Fibroblast of skin of abdomen (primary cell): ENCODE data around the gene COL18A1.
"Not testable (repeated sequence)": the region's sequence is repeated elsewhere in the genome, so short reads cannot be mapped to it uniquely, and the experiment has no call there.

ENCODE experiments used
- DNase-seq: peaks from one replicate; pipeline ENCODE4 v3.0.0-alpha.2; 2013

The COL18A1 gene

GRCh38 chr21:45367402-45368351, 37.3 kb upstream of the COL18A1 start:
- no peak for DNase-seq

DNA sequence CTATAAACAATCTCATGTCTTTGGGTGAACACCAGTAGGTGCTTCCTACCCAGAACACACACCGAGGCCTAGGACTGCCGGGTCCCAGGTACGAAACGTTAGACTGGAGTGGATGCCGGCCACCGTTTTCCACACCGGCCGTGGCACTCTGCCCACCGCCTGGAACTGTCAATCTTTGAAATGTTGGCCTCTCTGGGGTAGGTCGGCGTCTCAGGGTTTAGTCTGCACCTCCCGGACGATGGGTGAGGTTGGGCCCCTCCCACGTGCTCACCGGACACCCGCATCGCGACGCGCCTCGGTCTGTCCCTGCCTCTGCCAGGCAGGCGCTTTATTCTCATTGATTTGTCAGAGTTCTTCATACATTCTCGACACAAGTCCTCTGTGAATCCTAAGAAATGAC, 35.9 kb upstream of the COL18A1 start:
- DNase-seq: not testable (repeated sequence)

DNA sequence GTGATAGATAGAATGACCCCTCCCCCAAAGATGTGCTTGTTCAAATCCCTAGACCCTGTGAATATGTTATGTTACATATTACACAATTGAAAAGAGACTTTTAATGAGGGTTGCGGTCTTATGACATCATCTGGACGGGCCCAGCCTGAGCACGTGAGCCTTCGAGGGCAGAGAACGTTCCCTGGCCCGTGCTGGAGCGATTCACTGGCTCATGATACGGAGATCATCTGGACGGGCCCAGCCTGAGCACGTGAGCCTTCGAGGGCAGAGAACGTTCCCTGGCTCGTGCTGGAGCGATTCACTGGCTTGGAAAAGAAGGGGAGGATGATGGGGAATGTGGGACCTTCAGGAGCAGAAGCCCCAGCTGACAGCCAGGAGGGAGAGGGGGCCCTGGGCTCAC, 34.4 kb upstream of the COL18A1 start:
- DNase-seq: no peak

DNA sequence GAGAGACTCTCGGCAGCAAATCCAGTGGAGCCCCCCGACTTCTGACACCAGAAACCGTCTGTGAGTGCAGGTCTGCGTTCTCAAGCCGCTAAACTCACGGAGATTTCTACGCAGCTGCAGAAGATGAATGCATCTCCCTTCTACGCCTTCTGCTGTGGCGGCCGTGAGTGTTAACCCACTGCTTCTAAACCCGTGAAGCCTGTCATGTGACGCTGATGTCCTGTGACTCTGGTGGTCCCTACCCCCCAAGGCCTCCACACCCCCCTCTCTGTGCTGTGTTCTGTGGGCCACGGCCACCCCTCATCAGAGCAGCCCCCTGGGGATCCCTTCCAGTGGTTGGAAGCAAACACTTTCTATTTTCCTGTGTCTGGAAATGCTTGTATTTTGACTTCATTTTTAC, 33.9 kb upstream of the COL18A1 start:
- DNase-seq: no peak

DNA sequence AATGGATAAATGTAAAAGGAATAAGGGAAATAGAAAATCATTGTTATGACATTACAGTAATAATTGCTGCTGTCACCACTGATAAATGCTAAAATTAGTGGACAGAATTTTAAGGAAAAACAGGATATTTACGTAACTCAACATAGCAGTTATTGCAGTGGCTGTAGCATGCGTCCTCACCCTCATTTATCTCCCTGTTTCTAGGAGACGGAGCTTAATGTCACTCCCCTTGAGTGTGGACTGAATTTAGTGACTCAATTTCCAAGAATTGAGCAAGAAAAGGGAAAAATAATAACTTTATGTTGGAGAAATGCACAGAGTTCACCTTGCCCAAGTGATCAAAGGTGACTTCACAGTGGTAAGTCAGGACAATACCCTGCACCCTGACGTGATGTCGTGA, 33.3 kb upstream of the COL18A1 start:
- DNase-seq: no peak

DNA sequence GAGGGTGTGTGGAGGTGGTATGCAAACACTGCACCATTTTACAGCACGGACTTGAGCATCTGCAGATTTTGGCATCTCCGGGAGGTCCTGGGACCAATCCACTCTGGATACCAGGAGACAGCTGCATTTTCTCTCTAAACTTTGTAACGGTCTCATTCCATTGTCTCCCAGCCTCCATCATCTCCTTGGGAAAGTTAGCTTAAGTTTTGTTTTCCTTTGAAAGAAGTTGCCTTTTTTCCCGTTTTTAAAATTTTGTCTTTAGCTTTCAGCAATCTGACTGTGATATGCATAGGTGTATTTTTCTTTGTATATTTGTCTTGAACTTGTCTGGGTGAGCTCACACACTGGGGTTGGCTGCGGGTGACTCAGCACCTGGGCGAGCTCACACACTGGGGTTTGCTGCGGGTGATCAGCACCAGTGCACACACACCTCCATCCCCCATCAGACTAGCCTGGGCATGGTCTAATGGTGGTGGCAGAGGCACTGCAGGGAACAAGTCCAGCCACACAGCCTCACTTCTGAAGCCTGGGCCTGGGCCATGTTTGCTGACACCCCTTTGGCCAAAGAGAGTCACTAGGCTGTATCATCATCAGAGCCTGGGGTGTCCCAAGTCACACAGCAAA, 32.1 kb upstream of the COL18A1 start:
- DNase-seq: no peak

- DNase-seq: no peak
These were observed 30.8 kb upstream of the COL18A1 start for GRCh38 chr21:45373991-45374816.

GRCh38 chr21:45374826-45375455, 30.0 kb upstream of the COL18A1 start:
- no peak for DNase-seq

- DNase-seq: no peak
These were observed 28.3 kb upstream of the COL18A1 start for GRCh38 chr21:45376459-45377324.

GRCh38 chr21:45377325-45377709, 27.6 kb upstream of the COL18A1 start:
- DNase-seq: no peak

- no peak for DNase-seq
These were observed 27.1 kb upstream of the COL18A1 start for GRCh38 chr21:45377866-45378257.

- peak; percentile 22 for DNase-seq
These were observed 26.6 kb upstream of the COL18A1 start for GRCh38 chr21:45378258-45378966.

DNA sequence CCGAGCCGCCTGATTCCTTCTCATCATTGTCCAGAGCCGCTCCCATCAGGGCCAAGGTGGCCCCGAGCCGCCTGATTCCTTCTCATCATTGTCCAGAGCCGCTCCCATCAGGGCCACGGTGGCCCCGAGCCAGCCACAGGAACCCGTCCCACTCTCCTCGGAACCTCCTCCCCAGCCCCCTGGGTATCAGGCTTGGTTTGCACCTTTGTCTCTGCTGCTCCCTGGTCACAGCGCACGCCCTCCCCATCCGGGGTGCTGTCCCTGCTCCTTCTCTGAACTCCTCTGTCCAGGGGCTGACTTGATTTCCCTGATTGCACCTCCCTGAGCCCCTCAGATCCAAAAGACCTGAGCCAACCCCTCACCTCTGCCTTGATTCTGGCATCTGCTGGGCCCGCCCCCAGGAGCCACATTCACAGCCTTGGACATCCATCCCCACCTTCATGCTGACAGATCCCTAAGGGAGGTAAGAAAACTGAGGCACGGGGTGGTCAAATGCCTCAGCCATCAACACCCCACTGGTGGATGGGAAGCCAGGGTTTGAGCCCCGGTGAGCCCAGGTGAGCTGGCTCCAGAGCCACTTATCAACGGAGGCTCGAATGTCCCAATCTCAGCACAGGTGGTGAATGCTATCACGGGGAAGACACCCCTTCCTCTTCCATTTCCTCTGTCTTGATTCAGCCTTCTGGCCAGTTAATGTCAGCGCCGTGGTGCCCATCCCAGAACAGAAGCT, 25.6 kb upstream of the COL18A1 start:
- DNase-seq: no peak

- DNase-seq: no peak
These were observed 25.0 kb upstream of the COL18A1 start for GRCh38 chr21:45379901-45380330.

GRCh38 chr21:45380566-45380965, 24.4 kb upstream of the COL18A1 start:
- no peak for DNase-seq

GRCh38 chr21:45381036-45381787, 23.8 kb upstream of the COL18A1 start:
- no peak for DNase-seq

DNA sequence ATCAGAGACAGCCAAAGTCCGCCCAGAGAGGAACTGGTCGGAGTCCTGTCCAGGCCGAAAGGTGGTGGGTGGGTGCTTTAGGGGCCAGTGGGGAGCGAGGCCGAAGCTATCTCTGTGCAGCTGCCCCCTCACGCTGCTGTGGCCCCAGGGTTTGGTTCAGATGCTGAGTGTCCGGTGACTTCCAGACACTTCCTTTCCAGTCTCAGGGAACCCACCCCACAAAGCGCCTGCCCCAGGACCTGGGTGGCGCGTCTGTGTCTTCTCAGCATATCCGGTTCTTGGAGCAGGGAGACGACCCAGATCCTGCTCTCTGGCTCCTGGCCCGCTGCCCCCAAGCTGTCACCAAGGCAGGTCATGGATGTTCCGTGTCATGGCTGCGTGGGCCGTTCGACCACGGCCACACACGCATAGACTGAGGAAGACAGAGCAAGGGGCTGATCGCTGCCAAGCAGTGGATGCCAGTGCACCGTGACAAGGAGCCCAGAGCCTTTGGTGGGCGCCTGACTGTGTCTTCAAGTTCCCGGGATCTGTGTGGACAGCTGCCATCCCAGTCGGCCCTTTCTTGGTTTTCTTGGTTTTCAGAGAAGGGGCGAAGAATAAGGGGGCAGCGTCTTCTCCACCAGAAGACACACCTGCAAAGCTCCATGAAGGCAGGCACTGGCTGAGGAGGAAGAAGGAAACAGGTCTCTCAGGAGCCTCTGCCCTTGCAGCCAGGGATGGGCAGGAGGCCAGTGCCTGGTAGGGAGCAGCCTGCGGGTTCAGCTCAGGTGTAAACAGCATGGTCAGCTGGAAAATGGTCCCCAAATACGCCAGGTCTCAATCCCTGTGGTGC, 22.9 kb upstream of the COL18A1 start:
- DNase-seq: no peak

DNA sequence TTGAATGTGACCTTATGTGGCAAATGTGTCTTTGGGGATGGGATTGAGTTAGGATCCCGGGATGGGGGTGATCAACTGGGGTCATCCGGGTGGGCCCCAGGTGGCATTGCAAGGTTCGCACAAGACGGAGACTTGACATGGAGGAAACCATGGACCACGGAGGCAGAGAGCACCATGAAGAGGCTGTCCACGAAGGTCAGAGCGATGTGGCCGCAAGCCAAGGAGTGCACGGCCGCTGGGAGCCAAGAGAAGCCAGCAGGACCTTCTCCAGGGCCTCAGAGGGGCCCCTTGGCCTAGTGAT, 22.3 kb upstream of the COL18A1 start:
- DNase-seq: no peak
